ENCODE results near the gene TEX13A.
"Not testable (repeated sequence)": the region's sequence is repeated elsewhere in the genome, so short reads cannot be mapped to it uniquely, and the experiment has no call there.

Gene TEX13A

GRCh38 chrX:105220636-105221035 lies at the start of gene TEX13A:
TEX13A (minus strand) TSS chrX:105220694; CDS start chrX:105220397, 297 bp downstream.
- no peak for DNase-seq
- in situ Hi-C loops (cut with HindIII; ENCODE audit: low pct_ligation_motif_present, low pct_unique_long_range_greater_than_20kb, low sequenced_read_pairs): no loop called here

- no peak for DNase-seq
- in situ Hi-C loops (cut with HindIII; ENCODE audit: low pct_ligation_motif_present, low pct_unique_long_range_greater_than_20kb, low sequenced_read_pairs): no loop called here
Observed at GRCh38 chrX:105269386-105269785, 48.9 kb upstream of the TEX13A start.

- in situ Hi-C loops (cut with HindIII; ENCODE audit: low pct_ligation_motif_present, low pct_unique_long_range_greater_than_20kb, low sequenced_read_pairs): no loop called here
- no peak for DNase-seq
Observed at GRCh38 chrX:105267167-105267566, 46.7 kb upstream of the TEX13A start.

- no peak for DNase-seq
- in situ Hi-C loops (cut with HindIII; ENCODE audit: low pct_ligation_motif_present, low pct_unique_long_range_greater_than_20kb, low sequenced_read_pairs): no loop called here
Observed at GRCh38 chrX:105266456-105266855, 46.0 kb upstream of the TEX13A start.

- in situ Hi-C loops (cut with HindIII; ENCODE audit: low pct_ligation_motif_present, low pct_unique_long_range_greater_than_20kb, low sequenced_read_pairs): no loop called here
- no peak for DNase-seq
Observed at GRCh38 chrX:105265093-105265492, 44.6 kb upstream of the TEX13A start.

GRCh38 chrX:105263801-105264200 lies 43.3 kb upstream of the TEX13A start:
- in situ Hi-C loops (cut with HindIII; ENCODE audit: low pct_ligation_motif_present, low pct_unique_long_range_greater_than_20kb, low sequenced_read_pairs): no loop called here
- DNase-seq: no peak

- DNase-seq: no peak
- in situ Hi-C loops (cut with HindIII; ENCODE audit: low pct_ligation_motif_present, low pct_unique_long_range_greater_than_20kb, low sequenced_read_pairs): no loop called here
Observed at GRCh38 chrX:105263171-105263570, 42.7 kb upstream of the TEX13A start.

GRCh38 chrX:105260291-105261043 lies 40.0 kb upstream of the TEX13A start:
- in situ Hi-C loops (cut with HindIII; ENCODE audit: low pct_ligation_motif_present, low pct_unique_long_range_greater_than_20kb, low sequenced_read_pairs): no loop called here

GRCh38 chrX:105241056-105241455 lies 20.6 kb upstream of the TEX13A start:
- in situ Hi-C loops (cut with HindIII; ENCODE audit: low pct_ligation_motif_present, low pct_unique_long_range_greater_than_20kb, low sequenced_read_pairs): no loop called here
- DNase-seq: no peak

More at GRCh38 chrX:105260291-105261043, 40.0 kb upstream of the TEX13A start:
- DNase-seq: no peak

GRCh38 chrX:105237407-105237806 lies 16.9 kb upstream of the TEX13A start:
- DNase-seq; in situ Hi-C loops (cut with HindIII; ENCODE audit: low pct_ligation_motif_present, low pct_unique_long_range_greater_than_20kb, low sequenced_read_pairs): not testable (repeated sequence)

- in situ Hi-C loops (cut with HindIII; ENCODE audit: low pct_ligation_motif_present, low pct_unique_long_range_greater_than_20kb, low sequenced_read_pairs): no loop called here
- no peak for DNase-seq
Observed at GRCh38 chrX:105229146-105229545, 8.7 kb upstream of the TEX13A start.

GRCh38 chrX:105228602-105229001 lies 8.1 kb upstream of the TEX13A start:
- in situ Hi-C loops (cut with HindIII; ENCODE audit: low pct_ligation_motif_present, low pct_unique_long_range_greater_than_20kb, low sequenced_read_pairs): no loop called here
- no peak for DNase-seq

- in situ Hi-C loops (cut with HindIII; ENCODE audit: low pct_ligation_motif_present, low pct_unique_long_range_greater_than_20kb, low sequenced_read_pairs): no loop called here
- DNase-seq: no peak
Observed at GRCh38 chrX:105226499-105226898, 6.0 kb upstream of the TEX13A start.

GRCh38 chrX:105221374-105221773 lies 880 bp upstream of the TEX13A start:
- DNase-seq: no peak
- in situ Hi-C loops (cut with HindIII; ENCODE audit: low pct_ligation_motif_present, low pct_unique_long_range_greater_than_20kb, low sequenced_read_pairs): no loop called here

- in situ Hi-C loops (cut with HindIII; ENCODE audit: low pct_ligation_motif_present, low pct_unique_long_range_greater_than_20kb, low sequenced_read_pairs): no loop called here
Observed at GRCh38 chrX:105219454-105220401, 766 bp downstream of the TEX13A start.

GRCh38 chrX:105211066-105211575 lies 9.4 kb downstream of the TEX13A start:
- in situ Hi-C loops (cut with HindIII; ENCODE audit: low pct_ligation_motif_present, low pct_unique_long_range_greater_than_20kb, low sequenced_read_pairs): no loop called here
- no peak for DNase-seq

More at GRCh38 chrX:105219454-105220401, 766 bp downstream of the TEX13A start:
- no peak for DNase-seq

- in situ Hi-C loops (cut with HindIII; ENCODE audit: low pct_ligation_motif_present, low pct_unique_long_range_greater_than_20kb, low sequenced_read_pairs): no loop called here
Observed at GRCh38 chrX:105210258-105210657, 10.2 kb downstream of the TEX13A start.

GRCh38 chrX:105209406-105209805 lies 11.1 kb downstream of the TEX13A start:
- in situ Hi-C loops (cut with HindIII; ENCODE audit: low pct_ligation_motif_present, low pct_unique_long_range_greater_than_20kb, low sequenced_read_pairs): no loop called here
- no peak for DNase-seq

More at GRCh38 chrX:105210258-105210657, 10.2 kb downstream of the TEX13A start:
- no peak for DNase-seq

- in situ Hi-C loops (cut with HindIII; ENCODE audit: low pct_ligation_motif_present, low pct_unique_long_range_greater_than_20kb, low sequenced_read_pairs): no loop called here
- peak; percentile 7 for DNase-seq
Observed at GRCh38 chrX:105191878-105192277, 28.6 kb downstream of the TEX13A start.

All from ACHN (cell line).